ENCODE measurements around the gene ADGRA3. TPM values are rescaled to one million over a fixed set of nuclear protein-coding genes. Genes with fewer than 3 reads are reported as not detected.

Gene ADGRA3
- total RNA-seq, 1 donor from 2014 or later = 20.1 TPM

DNA sequence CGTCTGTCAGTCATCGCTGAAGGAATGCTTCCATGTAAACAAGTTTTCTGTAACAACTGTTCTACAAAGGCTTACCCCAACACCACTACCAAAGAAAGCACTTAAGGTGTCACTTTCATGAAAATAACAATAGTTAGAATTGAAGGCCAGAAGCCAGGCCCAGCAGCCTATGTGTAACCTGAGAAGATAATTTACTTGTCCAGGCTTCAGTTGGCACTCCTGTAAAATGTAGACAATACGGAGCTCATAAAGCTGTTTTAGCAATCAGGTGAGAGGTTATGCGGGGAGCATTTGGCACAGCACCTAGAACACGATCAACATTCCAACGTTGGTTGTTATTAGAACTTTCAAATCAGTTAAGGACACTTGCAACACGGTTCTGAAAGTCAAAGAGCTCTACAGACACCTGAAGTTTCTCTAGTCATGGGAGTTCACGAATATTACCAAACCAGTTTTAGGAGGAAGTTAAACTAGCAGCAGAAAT, 15.7 kb downstream of the ADGRA3 start:
- Mint-ChIP-seq H3K4me1 (ENCODE audit: unreplicated experiment) (no peaks in the 10 kb centered on the region), H3K36me3 (ENCODE audit: low read depth, unreplicated experiment) (no peaks in the 10 kb centered on the region), H3K27ac (ENCODE audit: unreplicated experiment) (no peak overlapping the region), H3K4me3 (ENCODE audit: unreplicated experiment) (no peak overlapping the region), H3K27me3 (ENCODE audit: unreplicated experiment) (peaks cover 1% of the 10 kb centered on the region), H3K9me3 (ENCODE audit: unreplicated experiment) (no peaks in the 10 kb centered on the region)
- TF ChIP-seq, protein P1, sequence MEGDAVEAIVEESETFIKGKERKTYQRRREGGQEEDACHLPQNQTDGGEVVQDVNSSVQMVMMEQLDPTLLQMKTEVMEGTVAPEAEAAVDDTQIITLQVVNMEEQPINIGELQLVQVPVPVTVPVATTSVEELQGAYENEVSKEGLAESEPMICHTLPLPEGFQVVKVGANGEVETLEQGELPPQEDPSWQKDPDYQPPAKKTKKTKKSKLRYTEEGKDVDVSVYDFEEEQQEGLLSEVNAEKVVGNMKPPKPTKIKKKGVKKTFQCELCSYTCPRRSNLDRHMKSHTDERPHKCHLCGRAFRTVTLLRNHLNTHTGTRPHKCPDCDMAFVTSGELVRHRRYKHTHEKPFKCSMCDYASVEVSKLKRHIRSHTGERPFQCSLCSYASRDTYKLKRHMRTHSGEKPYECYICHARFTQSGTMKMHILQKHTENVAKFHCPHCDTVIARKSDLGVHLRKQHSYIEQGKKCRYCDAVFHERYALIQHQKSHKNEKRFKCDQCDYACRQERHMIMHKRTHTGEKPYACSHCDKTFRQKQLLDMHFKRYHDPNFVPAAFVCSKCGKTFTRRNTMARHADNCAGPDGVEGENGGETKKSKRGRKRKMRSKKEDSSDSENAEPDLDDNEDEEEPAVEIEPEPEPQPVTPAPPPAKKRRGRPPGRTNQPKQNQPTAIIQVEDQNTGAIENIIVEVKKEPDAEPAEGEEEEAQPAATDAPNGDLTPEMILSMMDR (IDR thresholded peaks at IDR 0.05; ENCODE audit: unreplicated experiment) = no peak
- no peak for DNase-seq (ENCODE audit: low spot score)

GRCh38 chr4:22498866-22499265, 17.0 kb downstream of the ADGRA3 start:
- H3K27me3 Mint-ChIP-seq (ENCODE audit: unreplicated experiment) = peaks cover 1% of the 10 kb centered on the region
- no peak overlapping the region for H3K4me3 Mint-ChIP-seq (ENCODE audit: unreplicated experiment)
- no peak overlapping the region for H3K27ac Mint-ChIP-seq (ENCODE audit: unreplicated experiment)
- H3K9me3 Mint-ChIP-seq (ENCODE audit: unreplicated experiment) = no peaks in the 10 kb centered on the region
- no peaks in the 10 kb centered on the region for H3K36me3 Mint-ChIP-seq (ENCODE audit: low read depth, unreplicated experiment)
- TF ChIP-seq, protein P1 (IDR thresholded peaks at IDR 0.05; ENCODE audit: unreplicated experiment) = no peak
- no peak for DNase-seq (ENCODE audit: low spot score)
- no peaks in the 10 kb centered on the region for H3K4me1 Mint-ChIP-seq (ENCODE audit: unreplicated experiment)

DNA sequence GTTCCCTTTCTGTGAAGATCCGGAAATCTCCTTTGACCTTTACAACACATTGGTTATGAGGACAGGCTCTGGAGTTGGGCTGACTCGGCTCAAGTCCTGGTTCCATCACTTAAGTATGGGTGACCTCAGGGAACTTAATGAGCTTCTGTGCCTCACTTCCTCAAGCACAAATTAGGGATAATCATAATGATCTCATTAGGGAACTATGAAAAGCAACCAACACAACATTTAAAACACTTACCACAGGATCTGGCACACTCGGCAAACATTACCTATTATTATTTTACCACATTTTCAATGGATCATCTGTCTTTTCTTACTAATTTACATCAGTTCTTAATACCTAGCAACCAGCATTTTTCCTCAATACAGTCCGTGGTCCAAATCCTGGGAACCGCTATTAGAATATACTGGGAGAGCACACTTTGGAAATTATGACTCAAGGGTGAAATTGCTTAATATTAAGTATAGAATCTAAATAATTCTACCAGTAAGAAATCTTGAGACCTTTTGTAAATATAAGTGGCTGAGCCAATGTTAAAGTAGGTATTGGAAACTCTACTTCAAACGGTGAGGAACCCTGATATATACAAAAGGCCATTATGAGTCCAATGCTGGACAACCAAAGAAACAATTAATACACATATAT, 19.6 kb downstream of the ADGRA3 start:
- H3K27me3 Mint-ChIP-seq (ENCODE audit: unreplicated experiment) = peaks cover 1% of the 10 kb centered on the region
- H3K27ac Mint-ChIP-seq (ENCODE audit: unreplicated experiment) = no peak overlapping the region

DNA sequence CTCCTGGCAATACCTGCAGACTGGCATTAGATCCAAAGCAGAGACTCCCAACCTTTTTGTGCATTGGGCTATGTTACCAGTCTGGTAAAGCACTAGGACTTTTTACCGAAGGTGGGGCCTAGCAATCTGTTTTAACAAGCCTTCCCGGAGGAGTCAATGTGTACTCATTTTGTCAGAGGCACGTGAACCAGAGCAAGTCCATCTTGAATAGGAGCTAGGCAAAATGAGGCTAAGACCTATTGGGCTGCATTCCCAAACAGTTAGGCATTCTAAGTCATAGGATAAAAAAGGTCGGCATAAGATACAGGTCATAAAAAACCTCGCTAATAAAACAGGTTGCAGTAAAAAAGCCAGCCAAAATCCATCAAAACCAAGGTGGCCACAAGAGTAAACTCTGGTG, 22.3 kb downstream of the ADGRA3 start:
- no peaks in the 10 kb centered on the region for H3K36me3 Mint-ChIP-seq (ENCODE audit: low read depth, unreplicated experiment)
- no peak overlapping the region for H3K4me3 Mint-ChIP-seq (ENCODE audit: unreplicated experiment)
- TF ChIP-seq, protein P1 (IDR thresholded peaks at IDR 0.05; ENCODE audit: unreplicated experiment) = no peak
- peaks cover 1% of the 10 kb centered on the region for H3K27me3 Mint-ChIP-seq (ENCODE audit: unreplicated experiment)
- H3K27ac Mint-ChIP-seq (ENCODE audit: unreplicated experiment) = no peak overlapping the region
- no peak for DNase-seq (ENCODE audit: low spot score)
- no peaks in the 10 kb centered on the region for H3K9me3 Mint-ChIP-seq (ENCODE audit: unreplicated experiment)
- peaks cover 7% of the 10 kb centered on the region for H3K4me1 Mint-ChIP-seq (ENCODE audit: unreplicated experiment)

More for the DNA sequence above, 19.6 kb downstream of the ADGRA3 start:
- Mint-ChIP-seq H3K36me3 (ENCODE audit: low read depth, unreplicated experiment) (no peaks in the 10 kb centered on the region), H3K4me3 (ENCODE audit: unreplicated experiment) (no peak overlapping the region), H3K4me1 (ENCODE audit: unreplicated experiment) (no peaks in the 10 kb centered on the region), H3K9me3 (ENCODE audit: unreplicated experiment) (no peaks in the 10 kb centered on the region)
- TF ChIP-seq, protein P1 (IDR thresholded peaks at IDR 0.05; ENCODE audit: unreplicated experiment) = no peak
- no peak for DNase-seq (ENCODE audit: low spot score)

- H3K36me3 Mint-ChIP-seq (ENCODE audit: low read depth, unreplicated experiment) = no peaks in the 10 kb centered on the region
- H3K4me3 Mint-ChIP-seq (ENCODE audit: unreplicated experiment) = no peak overlapping the region
- H3K9me3 Mint-ChIP-seq (ENCODE audit: unreplicated experiment) = no peaks in the 10 kb centered on the region
- no peak for DNase-seq (ENCODE audit: low spot score)
- H3K27me3 Mint-ChIP-seq (ENCODE audit: unreplicated experiment) = peaks cover 1% of the 10 kb centered on the region
- peaks cover 7% of the 10 kb centered on the region for H3K4me1 Mint-ChIP-seq (ENCODE audit: unreplicated experiment)
- no peak overlapping the region for H3K27ac Mint-ChIP-seq (ENCODE audit: unreplicated experiment)
- TF ChIP-seq, protein P1 (IDR thresholded peaks at IDR 0.05; ENCODE audit: unreplicated experiment) = no peak
Observed at GRCh38 chr4:22492987-22493386, 22.9 kb downstream of the ADGRA3 start.
